GM12892 (cell line): ENCODE data around the gene ZFP69B.

ENCODE experiments used
- POLR2A ChIP-seq: IDR thresholded peaks from 2 replicates; pipeline ENCODE4 v1.6.1; 2011; ENCODE audit warnings: low read depth, low read length, control low read depth
- POLR2AphosphoS5 ChIP-seq: IDR thresholded peaks from 2 replicates; pipeline ENCODE4 v1.6.1; 2011; ENCODE audit warnings: low read depth, low read length, control low read depth
- TAF1 ChIP-seq: IDR thresholded peaks from 2 replicates; pipeline ENCODE4 v1.6.1; 2011; ENCODE audit warnings: low read depth, mild to moderate bottlenecking, control low read depth, low read length, borderline replicate concordance

- TF ChIP-seq POLR2A (no peak), TAF1 (no peak), POLR2AphosphoS5 (no peak)
Measured at GRCh38 chr1:40478276-40478675, 28.0 kb downstream of the ZFP69B start.
